ENCODE data around the gene ARHGAP25.

Gene ARHGAP25

DNA sequence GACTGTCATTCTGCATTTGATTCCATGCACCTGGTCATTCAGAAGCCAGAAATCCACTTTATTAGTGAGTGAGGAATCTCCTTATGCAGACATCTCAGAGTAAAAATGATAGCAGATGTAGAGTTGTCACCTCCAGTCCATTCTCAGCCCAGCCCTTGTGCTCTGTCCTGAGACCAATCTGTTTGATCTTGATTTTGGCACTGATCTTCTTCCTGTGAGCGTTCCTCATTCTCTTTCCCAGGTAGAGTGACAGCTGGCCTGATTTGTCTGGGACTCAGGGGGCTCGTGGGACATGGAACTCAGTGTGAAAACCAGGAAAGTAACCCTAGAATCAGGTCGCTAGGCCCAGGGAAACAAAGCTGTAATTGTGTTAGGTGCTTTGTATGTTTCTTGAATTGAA, 8.9 kb downstream of the ARHGAP25 start:
- no peak for DNase-seq

- DNase-seq: no peak
Measured at GRCh38 chr2:68744366-68744912, 9.8 kb downstream of the ARHGAP25 start.

GRCh38 chr2:68745006-68745405, 10.4 kb downstream of the ARHGAP25 start:
- no peak for DNase-seq

- DNase-seq: no peak
Measured at GRCh38 chr2:68746408-68746807, 11.8 kb downstream of the ARHGAP25 start.

- no peak for DNase-seq
Measured at GRCh38 chr2:68747413-68747812, 12.8 kb downstream of the ARHGAP25 start.

DNA sequence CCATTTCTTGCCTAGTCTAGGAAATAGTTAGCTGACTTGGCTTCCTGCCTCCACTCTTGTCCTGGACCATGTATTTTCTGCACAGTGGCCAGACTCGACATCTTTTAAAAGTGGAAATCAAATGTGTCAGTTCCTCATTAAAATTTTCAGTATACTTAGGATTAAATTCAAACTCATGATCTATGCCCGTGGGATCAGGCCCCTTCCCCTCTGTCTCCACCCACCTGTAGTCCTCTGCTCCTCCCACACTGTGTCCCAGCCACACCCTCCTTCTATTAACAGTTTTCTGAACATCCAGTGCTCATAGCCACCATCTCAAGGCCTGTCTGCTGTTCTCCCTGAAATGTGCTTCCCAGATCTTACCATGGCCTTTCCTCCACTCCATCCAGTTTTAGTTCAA, 13.3 kb downstream of the ARHGAP25 start:
- DNase-seq: no peak

- no peak for DNase-seq
Measured at GRCh38 chr2:68748568-68748967, 14.0 kb downstream of the ARHGAP25 start.

DNA sequence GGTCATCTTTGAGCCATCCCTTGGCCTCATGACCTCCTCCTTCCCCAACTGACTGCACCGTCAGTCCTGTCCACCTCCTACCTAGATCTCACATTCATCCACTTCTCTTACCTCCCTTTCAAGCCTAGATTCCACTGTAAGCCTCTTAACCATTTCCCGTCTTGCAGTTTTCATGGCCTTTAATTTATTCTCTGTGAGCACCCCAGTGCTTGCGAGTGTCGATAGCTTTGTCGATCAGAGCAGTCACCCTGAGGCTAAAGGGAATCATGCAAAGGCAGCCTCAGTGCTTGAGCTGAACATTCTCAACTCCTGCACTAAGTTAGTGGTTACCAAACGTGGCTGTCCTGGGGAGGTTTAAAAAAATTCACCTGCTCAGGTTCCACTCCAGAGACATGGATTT, 14.7 kb downstream of the ARHGAP25 start:
- no peak for DNase-seq

DNA sequence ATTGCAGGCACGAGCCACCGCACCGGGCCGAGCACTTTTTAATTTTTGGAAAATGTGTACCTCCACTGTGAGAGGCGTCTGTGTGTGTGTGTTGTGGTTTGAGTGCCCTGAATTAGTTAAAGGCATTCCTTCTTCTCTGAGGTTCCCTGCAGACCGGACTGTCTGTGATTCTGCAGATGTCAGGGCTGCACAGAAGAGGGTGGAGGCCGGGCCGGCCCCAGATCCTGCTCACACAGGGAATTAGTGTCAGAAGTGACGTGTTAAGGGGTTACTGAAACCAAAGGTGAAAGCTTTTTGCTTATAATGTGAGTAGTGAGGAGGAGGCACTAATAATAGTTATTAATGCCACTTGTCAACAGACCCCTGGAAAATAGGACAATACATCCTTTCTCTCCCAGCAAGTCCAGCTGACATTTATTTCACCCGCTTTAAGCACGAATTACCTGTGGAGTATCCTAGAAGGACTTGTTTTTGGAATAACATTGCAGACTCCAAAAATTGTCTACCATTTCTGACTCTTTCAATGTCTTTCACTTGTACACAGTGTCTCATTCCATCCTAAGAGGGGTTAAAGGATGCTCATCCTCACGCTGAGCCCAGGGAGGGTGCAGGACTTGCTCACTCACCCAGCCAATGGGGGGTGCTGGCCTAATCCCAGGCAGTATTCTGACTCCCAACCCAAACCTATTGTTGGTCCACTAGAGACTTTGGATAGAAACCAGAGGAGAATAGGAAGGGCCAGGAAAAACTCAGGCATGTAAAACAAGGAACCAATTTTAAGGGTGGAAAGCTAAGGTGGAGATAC, 16.2 kb downstream of the ARHGAP25 start:
- DNase-seq: no peak

GRCh38 chr2:68751397-68752339, 17.1 kb downstream of the ARHGAP25 start:
- peak; percentile 72 for DNase-seq

- no peak for DNase-seq
Measured at GRCh38 chr2:68753318-68753717, 18.7 kb downstream of the ARHGAP25 start.

GRCh38 chr2:68755071-68755470, 20.5 kb downstream of the ARHGAP25 start:
- DNase-seq: no peak

DNA sequence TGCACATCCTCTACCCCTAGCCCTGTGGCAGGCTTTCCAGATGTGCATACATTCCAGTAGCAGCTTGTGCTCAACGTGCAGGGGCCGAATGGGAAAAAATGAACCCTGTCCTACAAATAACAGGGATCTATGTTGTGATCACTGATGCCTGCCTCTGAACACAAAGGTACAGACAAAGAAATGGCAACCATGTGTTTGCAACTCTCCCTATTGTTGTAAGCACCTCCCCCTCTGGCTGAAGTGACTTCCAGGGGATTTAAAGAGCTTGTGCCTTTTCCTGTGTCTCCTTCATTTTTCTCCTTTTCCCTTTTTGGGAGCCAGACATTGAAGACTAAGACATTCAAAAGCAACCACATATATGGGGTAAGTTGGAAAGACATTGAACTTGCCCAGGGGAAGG, 21.6 kb downstream of the ARHGAP25 start:
- DNase-seq: no peak

- DNase-seq: no peak
Measured at GRCh38 chr2:68757081-68757480, 22.5 kb downstream of the ARHGAP25 start.

GRCh38 chr2:68762100-68762499, 27.5 kb downstream of the ARHGAP25 start:
- no peak for DNase-seq

GRCh38 chr2:68762665-68763064, 28.1 kb downstream of the ARHGAP25 start:
- DNase-seq: no peak

- DNase-seq: no peak
Measured at GRCh38 chr2:68764041-68764805, 29.6 kb downstream of the ARHGAP25 start.

DNA sequence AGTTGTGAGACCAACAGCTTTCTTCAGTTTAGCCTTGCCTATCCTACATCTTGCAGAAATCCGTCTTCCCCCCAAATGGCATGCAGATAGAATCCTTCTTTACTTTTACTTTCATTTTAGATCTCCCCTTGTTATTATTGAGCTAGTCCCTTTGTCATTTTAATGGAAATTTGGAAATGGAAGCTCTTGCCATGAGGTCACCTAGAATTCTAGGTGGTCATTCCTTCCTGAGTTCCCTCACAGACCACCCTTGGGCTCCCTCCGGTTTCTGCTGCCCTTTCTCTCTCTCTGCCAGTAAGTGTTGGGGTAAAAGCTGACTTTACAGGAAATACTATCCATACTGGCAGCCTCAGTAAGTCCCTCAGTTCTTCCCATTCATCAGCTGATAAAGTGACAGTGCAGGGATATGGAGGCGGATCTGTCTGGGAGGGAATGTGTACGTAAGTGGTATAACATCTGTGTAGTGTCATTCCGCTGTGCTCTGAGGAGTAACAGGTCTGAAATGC, 30.2 kb downstream of the ARHGAP25 start:
- DNase-seq: no peak

DNA sequence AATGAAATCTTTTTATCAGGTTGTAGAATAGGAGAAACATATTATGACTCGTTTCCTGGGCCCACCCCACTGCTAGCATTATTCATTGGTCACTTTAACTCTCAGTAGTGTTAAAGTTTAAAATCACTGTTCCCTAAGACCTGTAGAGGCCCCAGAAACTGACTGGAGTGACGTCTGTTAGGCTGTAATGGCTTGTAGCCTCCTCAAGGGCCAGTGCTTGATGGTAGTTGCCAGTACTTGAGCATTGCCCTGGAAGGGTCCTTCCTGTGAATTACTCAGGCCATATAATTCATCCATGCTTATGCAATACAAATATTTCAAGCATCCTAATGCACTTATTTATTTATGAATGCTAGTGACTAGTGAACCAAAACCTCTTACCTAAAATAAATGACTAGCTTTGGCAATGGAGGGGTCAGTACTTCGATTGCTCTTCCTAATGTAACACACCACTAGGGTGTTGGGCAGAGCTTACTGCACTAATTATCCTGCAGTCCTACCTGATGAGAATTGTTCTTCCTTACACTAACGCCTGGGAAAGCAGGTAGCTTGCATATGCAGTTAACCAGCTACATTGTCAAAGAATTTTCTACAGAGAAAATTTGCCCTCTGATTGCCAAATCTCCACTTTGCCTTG, 31.2 kb downstream of the ARHGAP25 start:
- no peak for DNase-seq

GRCh38 chr2:68766376-68766845, 31.8 kb downstream of the ARHGAP25 start:
- DNase-seq: no peak

DNA sequence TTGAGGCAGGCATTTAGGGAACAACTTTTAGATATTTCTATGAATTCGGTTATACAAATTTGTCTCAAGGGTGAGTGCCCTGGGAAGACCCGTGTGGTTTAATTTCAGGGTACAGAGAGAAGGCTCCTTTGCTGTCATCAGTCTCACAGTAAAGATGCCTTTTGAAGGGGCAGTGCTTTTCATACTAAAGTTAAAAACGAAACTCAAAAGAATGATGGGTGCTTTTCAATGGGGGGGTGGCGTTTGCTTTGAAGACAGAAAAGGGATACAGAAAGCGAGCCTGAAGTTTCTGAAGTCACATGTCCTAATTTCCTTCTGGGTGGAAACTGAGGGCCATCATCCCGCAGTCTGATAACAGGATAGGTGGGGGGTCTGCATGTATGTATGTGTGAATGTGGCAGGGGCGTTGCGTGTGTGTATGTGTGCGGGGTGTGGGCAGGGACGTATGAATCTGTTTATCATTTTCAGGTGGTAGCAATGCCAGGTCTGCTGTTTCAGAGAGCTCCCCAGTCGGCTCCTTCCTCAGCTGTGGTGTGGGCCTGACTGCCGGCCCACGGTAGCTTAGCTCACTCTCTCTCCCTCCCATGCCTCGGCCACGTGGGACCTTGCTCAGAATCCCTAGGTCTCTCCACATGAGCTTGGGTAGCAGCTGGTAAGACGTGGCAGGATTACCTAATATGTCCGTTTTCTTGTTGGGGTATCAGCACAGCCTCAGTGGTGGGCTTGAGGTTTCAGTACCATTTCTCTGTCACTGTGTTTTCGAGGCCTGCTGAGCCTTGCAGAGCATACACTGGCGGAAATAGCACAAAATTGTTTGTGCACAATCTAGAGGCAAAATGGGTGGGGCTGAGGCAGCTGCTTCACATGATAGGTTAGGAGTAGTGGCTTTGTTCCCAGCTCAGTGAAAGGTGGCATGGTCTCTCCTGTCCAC, 32.7 kb downstream of the ARHGAP25 start:
- no peak for DNase-seq

All from SHP77 treated with DMSO at 0.1 percent for 48 hours (cell line).